SK-N-SH (cell line): ENCODE data around the gene MEG3.

Experiments
- EZH2phosphoT487 ChIP-seq: fragments of 200-600 bp; sonication (generic); IDR thresholded peaks from 2 replicates; pipeline ENCODE4 v1.6.1; 2017; ENCODE audit warnings: low read depth, mixed run types, mild to moderate bottlenecking, antibody characterized with exemption, moderate library complexity, borderline replicate concordance
- TF ChIP-seq, protein P1 (sequence below): IDR thresholded peaks from 2 replicates; pipeline ENCODE4 v1.4.0; 2012; ENCODE audit warnings: low read depth
- TF ChIP-seq, protein P2 (sequence below): IDR thresholded peaks from 2 replicates; pipeline ENCODE4; 2012
- TF ChIP-seq, protein P3 (sequence below): fragments of 200-600 bp; sonication (generic); IDR thresholded peaks from 2 replicates; pipeline ENCODE4 v1.6.1; 2017; ENCODE audit warnings: antibody characterized with exemption, mild to moderate bottlenecking, moderate library complexity

DNA sequence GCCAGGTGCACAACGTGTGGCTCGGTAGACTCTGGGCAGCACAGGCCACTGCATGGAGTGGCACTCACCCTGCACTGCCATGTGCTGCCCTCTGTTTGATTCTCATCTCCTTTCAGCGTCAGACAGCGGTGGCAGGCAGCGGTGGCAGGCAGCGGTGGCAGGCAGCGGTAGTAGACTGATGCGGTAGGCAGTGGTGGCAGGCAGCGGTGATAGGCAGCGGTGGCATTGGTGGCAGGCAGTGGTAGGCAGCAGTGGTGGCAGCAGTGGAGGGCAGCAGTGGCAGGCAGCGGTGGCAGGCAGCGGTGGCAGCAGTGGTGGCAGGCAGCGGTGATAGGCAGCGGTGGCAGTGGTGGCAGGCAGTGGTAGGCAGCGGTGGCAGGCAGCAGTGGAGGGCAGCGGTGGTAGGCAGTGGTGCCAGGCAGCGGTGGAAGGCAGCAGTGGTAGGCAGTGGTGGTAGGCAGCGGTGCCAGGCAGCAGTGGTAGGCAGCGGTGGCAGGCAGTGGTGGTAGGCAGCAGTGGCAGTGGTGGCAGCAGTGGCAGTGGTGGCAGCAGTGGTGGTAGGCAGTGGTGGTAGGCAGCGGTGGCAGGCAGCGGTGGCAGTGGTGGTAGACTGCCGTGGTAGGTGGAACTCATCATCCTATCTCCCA lies 6.0 kb upstream of the MEG3 start:
- TF ChIP-seq, protein P1, sequence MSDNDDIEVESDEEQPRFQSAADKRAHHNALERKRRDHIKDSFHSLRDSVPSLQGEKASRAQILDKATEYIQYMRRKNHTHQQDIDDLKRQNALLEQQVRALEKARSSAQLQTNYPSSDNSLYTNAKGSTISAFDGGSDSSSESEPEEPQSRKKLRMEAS, result no peak
- TF ChIP-seq, protein P2, sequence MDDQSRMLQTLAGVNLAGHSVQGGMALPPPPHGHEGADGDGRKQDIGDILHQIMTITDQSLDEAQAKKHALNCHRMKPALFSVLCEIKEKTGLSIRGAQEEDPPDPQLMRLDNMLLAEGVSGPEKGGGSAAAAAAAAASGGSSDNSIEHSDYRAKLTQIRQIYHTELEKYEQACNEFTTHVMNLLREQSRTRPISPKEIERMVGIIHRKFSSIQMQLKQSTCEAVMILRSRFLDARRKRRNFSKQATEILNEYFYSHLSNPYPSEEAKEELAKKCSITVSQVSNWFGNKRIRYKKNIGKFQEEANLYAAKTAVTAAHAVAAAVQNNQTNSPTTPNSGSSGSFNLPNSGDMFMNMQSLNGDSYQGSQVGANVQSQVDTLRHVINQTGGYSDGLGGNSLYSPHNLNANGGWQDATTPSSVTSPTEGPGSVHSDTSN, result no peak
- TF ChIP-seq, protein P3, sequence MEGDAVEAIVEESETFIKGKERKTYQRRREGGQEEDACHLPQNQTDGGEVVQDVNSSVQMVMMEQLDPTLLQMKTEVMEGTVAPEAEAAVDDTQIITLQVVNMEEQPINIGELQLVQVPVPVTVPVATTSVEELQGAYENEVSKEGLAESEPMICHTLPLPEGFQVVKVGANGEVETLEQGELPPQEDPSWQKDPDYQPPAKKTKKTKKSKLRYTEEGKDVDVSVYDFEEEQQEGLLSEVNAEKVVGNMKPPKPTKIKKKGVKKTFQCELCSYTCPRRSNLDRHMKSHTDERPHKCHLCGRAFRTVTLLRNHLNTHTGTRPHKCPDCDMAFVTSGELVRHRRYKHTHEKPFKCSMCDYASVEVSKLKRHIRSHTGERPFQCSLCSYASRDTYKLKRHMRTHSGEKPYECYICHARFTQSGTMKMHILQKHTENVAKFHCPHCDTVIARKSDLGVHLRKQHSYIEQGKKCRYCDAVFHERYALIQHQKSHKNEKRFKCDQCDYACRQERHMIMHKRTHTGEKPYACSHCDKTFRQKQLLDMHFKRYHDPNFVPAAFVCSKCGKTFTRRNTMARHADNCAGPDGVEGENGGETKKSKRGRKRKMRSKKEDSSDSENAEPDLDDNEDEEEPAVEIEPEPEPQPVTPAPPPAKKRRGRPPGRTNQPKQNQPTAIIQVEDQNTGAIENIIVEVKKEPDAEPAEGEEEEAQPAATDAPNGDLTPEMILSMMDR, result no peak
- no peak for TF ChIP-seq EZH2phosphoT487
